IPS-15b (cell line): Measurements from ENCODE around the gene RBP3.

Experiments used
- H3K27me3 ChIP-seq: one replicate; pipeline ENCODE4 v1.6.1; 2013; ENCODE audit warnings: low read length; ENCODE audit not compliant: control insufficient read depth, insufficient read depth
- H3K36me3 ChIP-seq: one replicate; pipeline ENCODE4 v1.6.1; 2013; ENCODE audit warnings: low read length; ENCODE audit not compliant: control insufficient read depth, insufficient read depth
- H3K4me1 ChIP-seq: one replicate; pipeline ENCODE4 v1.6.1; 2013; ENCODE audit warnings: mild to moderate bottlenecking, low read length; ENCODE audit not compliant: control insufficient read depth, insufficient read depth
- H3K4me3 ChIP-seq: one replicate; pipeline ENCODE4 v1.5.1; 2013; ENCODE audit warnings: low read depth, low read length
- H3K9ac ChIP-seq: one replicate; pipeline ENCODE4 v1.6.1; 2013; ENCODE audit warnings: low read depth, mild to moderate bottlenecking, low read length
- H3K9me3 ChIP-seq: one replicate; pipeline ENCODE4 v1.6.1; 2013; ENCODE audit warnings: mild to moderate bottlenecking, low read length; ENCODE audit not compliant: control insufficient read depth, insufficient read depth

The RBP3 gene

DNA sequence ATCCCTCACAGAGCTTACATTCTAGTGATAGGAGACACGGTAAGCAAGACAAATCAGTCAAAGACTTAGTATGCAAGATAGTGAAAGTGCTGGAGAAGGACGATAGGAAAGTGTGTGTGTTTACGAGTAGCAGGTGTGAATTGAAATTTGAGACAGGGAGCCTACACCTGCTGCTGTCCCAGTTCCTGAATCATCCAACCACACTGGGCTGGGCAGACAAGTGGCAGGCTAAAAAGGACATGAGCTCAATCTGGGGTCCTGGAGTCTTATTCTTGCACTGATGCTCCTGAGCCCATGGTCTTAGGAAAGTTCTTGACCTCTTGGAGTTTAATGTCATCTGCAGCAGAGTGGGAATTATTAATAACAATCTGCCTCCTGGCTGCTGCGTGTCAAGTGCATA is 16.2 kb downstream of the RBP3 start:
- Histone ChIP-seq H3K9ac (no peak overlapping the region), H3K4me3 (no peak overlapping the region), H3K27me3 (no peaks in the 10 kb centered on the region), H3K4me1 (no peaks in the 10 kb centered on the region), H3K9me3 (no peaks in the 10 kb centered on the region), H3K36me3 (peaks cover 4% of the 10 kb centered on the region)

GRCh38 chr10:47364911-47365310 is 16.7 kb downstream of the RBP3 start:
- Histone ChIP-seq H3K27me3 (no peaks in the 10 kb centered on the region), H3K4me1 (no peaks in the 10 kb centered on the region), H3K9ac (no peak overlapping the region), H3K36me3 (peaks cover 4% of the 10 kb centered on the region), H3K9me3 (no peaks in the 10 kb centered on the region), H3K4me3 (no peak overlapping the region)

DNA sequence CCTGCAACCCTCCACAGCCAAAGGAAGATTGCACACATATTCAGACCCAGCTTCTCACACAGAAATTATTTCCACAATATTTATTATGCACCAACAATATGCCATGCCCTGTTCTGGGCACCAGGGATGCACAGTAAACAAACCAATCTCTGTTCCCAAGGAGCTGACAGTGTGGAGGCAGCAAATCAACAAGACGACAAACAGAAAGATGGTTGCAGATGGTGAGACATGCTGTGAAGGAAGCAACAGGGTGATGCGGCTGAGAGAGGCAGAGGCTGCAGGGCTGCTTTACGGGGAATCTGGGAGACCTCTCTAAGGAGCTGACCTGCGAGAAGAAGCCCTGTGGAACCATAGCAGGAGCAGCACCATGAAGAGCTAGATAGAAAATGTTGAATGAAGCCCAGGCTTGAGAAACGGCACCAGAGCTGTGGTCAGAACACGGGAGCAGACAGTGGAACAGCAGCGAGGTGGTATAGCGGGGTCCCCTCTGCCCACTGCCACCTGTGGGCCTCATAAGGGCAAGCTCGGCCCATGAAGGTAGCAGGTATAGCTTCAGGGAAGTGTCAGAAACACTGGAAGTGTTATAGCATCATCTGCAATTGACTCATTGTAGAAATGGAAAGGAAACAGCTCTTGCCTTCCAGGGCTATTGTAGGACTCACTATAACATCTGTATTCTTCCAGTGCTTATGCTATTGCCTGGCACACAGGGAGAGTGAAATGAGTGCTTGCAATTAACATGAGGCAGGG is 17.4 kb downstream of the RBP3 start:
- H3K27me3 ChIP-seq, result no peaks in the 10 kb centered on the region
- H3K4me1 ChIP-seq, result no peaks in the 10 kb centered on the region
- H3K9ac ChIP-seq, result no peak overlapping the region
- H3K36me3 ChIP-seq, result peaks cover 4% of the 10 kb centered on the region
- H3K9me3 ChIP-seq, result no peaks in the 10 kb centered on the region
- no peak overlapping the region for H3K4me3 ChIP-seq

- no peak overlapping the region for H3K9ac ChIP-seq
- no peaks in the 10 kb centered on the region for H3K4me1 ChIP-seq
- H3K36me3 ChIP-seq, result peaks cover 4% of the 10 kb centered on the region
- no peaks in the 10 kb centered on the region for H3K9me3 ChIP-seq
- no peaks in the 10 kb centered on the region for H3K27me3 ChIP-seq
- H3K4me3 ChIP-seq, result no peak overlapping the region
Observed at GRCh38 chr10:47366181-47366631, 18.0 kb downstream of the RBP3 start.

DNA sequence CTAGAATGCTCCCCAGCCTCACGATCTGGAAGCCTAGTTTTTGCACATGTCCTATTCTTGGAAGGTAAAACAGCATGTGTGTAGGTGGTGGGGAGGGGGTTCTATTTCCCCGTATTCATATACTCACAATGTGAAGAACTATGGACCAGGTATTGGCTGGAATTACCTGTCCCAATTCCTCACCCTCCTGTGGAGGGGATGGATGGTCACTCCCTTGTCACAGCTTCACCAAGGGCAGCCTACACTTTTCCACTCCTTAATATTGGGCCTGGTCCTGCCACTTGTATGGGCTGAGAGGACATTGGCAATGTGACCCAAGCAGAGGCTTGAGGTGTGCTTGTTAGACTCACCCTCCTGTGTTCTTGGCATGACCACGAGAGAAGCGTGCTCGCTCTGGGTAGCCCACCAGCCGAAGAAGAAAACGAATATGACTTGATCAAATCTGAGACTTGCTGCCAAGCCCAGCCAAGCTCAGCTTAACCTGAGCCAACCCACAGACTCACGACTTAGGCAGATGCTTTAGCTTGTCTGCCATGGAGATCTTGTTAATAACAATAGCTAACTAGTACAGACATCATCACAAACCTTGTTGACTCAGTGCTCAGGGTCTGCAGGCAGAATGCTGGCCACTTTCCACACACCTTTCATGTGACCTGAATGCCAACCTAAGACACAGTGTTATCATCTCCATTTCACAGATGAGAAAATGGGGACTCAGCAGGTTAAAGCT is 18.7 kb downstream of the RBP3 start:
- Histone ChIP-seq H3K9me3 (no peaks in the 10 kb centered on the region), H3K4me1 (no peaks in the 10 kb centered on the region), H3K36me3 (peaks cover 4% of the 10 kb centered on the region), H3K4me3 (no peak overlapping the region), H3K27me3 (no peaks in the 10 kb centered on the region), H3K9ac (no peak overlapping the region)

- peaks cover 6% of the 10 kb centered on the region for H3K36me3 ChIP-seq
- no peak overlapping the region for H3K9ac ChIP-seq
- H3K4me3 ChIP-seq, result no peak overlapping the region
- H3K27me3 ChIP-seq, result no peaks in the 10 kb centered on the region
- H3K4me1 ChIP-seq, result no peaks in the 10 kb centered on the region
- H3K9me3 ChIP-seq, result no peaks in the 10 kb centered on the region
Observed at GRCh38 chr10:47367646-47368045, 19.5 kb downstream of the RBP3 start.

DNA sequence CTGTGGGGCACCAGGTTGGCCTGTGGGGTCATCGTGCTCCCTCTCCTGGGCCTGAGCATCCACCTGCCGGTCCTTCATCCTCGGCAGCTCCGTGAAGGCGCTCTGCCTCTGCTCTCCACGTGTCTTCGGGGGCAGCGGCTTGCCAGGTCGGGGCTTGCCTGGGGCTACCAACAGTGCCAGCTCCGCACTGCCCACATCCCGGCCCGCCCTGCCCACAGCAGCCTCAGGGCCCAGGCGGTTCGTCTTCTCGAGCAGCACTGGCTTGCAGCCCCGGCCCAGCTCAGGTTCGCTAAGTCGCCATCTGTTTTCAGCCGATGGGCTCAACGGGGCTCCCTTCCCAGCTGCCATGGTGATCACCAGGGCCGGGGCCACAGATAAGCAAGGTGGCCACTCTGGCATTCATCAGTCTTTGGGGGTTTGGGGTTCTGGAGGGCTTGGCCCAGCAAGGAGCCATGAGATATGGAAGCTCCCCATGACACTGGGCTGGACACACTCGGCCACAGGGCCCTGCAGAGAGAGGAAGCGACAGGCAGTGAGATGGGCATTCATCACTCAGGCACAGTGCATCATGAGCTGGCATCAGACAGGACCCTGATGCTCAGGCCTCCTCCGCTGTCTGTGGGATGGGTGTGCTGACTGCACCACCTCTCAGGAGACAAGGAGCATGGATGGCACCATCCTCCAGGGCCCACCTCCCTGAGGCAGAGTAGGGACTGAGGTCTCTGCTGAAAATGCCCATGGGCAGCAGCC is 20.4 kb downstream of the RBP3 start:
- H3K27me3 ChIP-seq, result no peaks in the 10 kb centered on the region
- no peak overlapping the region for H3K9ac ChIP-seq
- peaks cover 3% of the 10 kb centered on the region for H3K4me1 ChIP-seq
- H3K9me3 ChIP-seq, result no peaks in the 10 kb centered on the region
- H3K4me3 ChIP-seq, result no peak overlapping the region
- peaks cover 7% of the 10 kb centered on the region for H3K36me3 ChIP-seq

- peaks cover 3% of the 10 kb centered on the region for H3K4me1 ChIP-seq
- no peak overlapping the region for H3K9ac ChIP-seq
- no peaks in the 10 kb centered on the region for H3K9me3 ChIP-seq
- no peak overlapping the region for H3K4me3 ChIP-seq
- peaks cover 7% of the 10 kb centered on the region for H3K36me3 ChIP-seq
- H3K27me3 ChIP-seq, result no peaks in the 10 kb centered on the region
Observed at GRCh38 chr10:47369251-47369894, 21.2 kb downstream of the RBP3 start.

GRCh38 chr10:47370015-47370767 is 22.0 kb downstream of the RBP3 start:
- Histone ChIP-seq H3K4me1 (peaks cover 3% of the 10 kb centered on the region), H3K27me3 (no peaks in the 10 kb centered on the region), H3K4me3 (no peak overlapping the region), H3K36me3 (peaks cover 7% of the 10 kb centered on the region), H3K9ac (no peak overlapping the region), H3K9me3 (no peaks in the 10 kb centered on the region)

DNA sequence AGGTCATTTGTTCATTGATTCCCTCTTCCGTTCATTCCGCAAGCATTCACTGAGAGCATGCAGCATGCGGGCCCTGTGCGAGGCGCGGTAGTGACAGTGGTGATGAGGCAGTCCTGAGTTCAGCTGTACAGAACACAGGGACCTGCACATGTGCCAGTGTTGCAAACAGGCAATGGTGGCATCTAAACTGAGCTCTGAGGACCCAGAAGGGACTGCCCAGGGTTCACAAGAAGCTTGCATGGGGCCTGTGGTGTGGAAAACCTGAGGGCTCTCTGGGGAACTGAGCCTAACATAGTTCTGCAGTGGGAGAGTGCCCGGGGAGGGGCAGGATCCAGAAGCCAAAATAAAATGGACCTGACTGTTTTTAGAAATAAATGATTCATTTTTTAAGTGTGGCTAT is 22.7 kb downstream of the RBP3 start:
- no peak overlapping the region for H3K9ac ChIP-seq
- H3K4me1 ChIP-seq, result peaks cover 3% of the 10 kb centered on the region
- H3K36me3 ChIP-seq, result peaks cover 7% of the 10 kb centered on the region
- H3K9me3 ChIP-seq, result no peaks in the 10 kb centered on the region
- H3K27me3 ChIP-seq, result no peaks in the 10 kb centered on the region
- no peak overlapping the region for H3K4me3 ChIP-seq
